Measurements from ENCODE around the gene RANGAP1. TPM values are rescaled to one million over a fixed set of nuclear protein-coding genes. Genes with fewer than 3 reads are reported as not detected.

The RANGAP1 gene
- total and polyA plus RNA-seq, 2 of the 13 experiments (the other 11 are each of a cell fraction or from before 2014, with no cell fraction given) = 51.8 to 83.9 TPM

DNA sequence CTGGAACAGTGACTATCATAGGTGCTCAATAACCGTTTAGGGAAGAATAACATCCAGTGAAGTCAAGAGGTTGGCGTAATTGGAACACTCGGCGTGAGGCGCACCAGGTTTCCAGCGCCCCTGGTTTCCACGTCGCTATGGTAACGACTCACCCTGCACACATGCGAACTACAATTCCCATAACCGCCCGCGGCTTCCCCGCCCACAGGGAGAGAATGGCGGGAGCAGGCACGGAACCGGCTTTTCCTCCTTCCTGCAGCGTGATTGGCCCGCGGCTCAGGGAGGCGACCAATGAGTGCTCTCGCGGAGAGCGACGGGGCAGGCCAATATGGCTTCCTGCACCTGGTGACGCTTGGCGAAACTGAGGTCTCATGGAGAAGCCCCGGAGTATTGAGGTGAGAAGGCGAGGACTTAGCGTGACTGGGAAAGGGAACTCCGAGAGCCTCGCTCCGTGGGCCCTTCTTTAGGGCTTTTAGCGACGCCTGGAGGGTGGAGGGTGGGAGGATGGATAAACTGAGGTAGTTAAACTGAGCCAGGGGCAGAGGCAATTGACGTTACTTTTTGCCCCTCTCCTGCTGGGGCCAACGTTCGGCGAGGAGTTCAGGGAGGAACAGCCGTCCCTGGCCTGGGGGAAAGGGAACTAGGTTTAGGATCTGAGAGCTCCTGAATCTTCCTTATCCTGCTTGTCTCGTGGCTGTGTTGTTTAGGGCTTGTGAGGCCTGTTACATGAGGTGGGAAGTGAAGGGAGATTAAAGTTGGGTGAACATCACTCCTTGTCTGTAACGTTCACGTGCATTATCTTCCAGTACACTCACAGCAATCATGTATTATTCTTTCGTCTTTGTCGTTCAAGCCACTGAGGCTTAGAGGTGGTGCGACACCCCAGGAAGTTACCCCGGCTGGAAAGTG, 80.7 kb downstream of the RANGAP1 start, which contains the start of gene L3MBTL2 (continued):
- TF ChIP-seq, protein P1, sequence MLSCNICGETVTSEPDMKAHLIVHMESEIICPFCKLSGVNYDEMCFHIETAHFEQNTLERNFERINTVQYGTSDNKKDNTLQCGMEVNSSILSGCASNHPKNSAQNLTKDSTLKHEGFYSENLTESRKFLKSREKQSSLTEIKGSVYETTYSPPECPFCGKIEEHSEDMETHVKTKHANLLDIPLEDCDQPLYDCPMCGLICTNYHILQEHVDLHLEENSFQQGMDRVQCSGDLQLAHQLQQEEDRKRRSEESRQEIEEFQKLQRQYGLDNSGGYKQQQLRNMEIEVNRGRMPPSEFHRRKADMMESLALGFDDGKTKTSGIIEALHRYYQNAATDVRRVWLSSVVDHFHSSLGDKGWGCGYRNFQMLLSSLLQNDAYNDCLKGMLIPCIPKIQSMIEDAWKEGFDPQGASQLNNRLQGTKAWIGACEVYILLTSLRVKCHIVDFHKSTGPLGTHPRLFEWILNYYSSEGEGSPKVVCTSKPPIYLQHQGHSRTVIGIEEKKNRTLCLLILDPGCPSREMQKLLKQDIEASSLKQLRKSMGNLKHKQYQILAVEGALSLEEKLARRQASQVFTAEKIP (CRISPR knock-in tag; IDR thresholded peaks at IDR 0.05; ENCODE audit: borderline replicate concordance) = no peak
- no peak for TF ChIP-seq TEAD2 (CRISPR knock-in tag; IDR thresholded peaks at IDR 0.05)
- TF ChIP-seq GTF3A (CRISPR knock-in tag; conservative IDR thresholded peaks at IDR 0.05) = no peak
- no peak for TF ChIP-seq ATF7-NPFF (CRISPR knock-in tag; IDR thresholded peaks at IDR 0.05; ENCODE audit: low read depth)
- TF ChIP-seq FIP1L1 (IDR thresholded peaks at IDR 0.05; ENCODE audit: borderline replicate concordance, insufficient read depth, low read depth, low read length) = no peak
- TF ChIP-seq, protein P2, sequence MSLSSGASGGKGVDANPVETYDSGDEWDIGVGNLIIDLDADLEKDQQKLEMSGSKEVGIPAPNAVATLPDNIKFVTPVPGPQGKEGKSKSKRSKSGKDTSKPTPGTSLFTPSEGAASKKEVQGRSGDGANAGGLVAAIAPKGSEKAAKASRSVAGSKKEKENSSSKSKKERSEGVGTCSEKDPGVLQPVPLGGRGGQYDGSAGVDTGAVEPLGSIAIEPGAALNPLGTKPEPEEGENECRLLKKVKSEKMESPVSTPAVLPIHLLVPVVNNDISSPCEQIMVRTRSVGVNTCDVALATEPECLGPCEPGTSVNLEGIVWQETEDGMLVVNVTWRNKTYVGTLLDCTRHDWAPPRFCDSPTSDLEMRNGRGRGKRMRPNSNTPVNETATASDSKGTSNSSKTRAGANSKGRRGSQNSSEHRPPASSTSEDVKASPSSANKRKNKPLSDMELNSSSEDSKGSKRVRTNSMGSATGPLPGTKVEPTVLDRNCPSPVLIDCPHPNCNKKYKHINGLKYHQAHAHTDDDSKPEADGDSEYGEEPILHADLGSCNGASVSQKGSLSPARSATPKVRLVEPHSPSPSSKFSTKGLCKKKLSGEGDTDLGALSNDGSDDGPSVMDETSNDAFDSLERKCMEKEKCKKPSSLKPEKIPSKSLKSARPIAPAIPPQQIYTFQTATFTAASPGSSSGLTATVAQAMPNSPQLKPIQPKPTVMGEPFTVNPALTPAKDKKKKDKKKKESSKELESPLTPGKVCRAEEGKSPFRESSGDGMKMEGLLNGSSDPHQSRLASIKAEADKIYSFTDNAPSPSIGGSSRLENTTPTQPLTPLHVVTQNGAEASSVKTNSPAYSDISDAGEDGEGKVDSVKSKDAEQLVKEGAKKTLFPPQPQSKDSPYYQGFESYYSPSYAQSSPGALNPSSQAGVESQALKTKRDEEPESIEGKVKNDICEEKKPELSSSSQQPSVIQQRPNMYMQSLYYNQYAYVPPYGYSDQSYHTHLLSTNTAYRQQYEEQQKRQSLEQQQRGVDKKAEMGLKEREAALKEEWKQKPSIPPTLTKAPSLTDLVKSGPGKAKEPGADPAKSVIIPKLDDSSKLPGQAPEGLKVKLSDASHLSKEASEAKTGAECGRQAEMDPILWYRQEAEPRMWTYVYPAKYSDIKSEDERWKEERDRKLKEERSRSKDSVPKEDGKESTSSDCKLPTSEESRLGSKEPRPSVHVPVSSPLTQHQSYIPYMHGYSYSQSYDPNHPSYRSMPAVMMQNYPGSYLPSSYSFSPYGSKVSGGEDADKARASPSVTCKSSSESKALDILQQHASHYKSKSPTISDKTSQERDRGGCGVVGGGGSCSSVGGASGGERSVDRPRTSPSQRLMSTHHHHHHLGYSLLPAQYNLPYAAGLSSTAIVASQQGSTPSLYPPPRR (CRISPR knock-in tag; IDR thresholded peaks at IDR 0.05; ENCODE audit: borderline replicate concordance) = peak; percentile 21; the same call in 1 of the 2 replicates
- TF ChIP-seq, protein P3, sequence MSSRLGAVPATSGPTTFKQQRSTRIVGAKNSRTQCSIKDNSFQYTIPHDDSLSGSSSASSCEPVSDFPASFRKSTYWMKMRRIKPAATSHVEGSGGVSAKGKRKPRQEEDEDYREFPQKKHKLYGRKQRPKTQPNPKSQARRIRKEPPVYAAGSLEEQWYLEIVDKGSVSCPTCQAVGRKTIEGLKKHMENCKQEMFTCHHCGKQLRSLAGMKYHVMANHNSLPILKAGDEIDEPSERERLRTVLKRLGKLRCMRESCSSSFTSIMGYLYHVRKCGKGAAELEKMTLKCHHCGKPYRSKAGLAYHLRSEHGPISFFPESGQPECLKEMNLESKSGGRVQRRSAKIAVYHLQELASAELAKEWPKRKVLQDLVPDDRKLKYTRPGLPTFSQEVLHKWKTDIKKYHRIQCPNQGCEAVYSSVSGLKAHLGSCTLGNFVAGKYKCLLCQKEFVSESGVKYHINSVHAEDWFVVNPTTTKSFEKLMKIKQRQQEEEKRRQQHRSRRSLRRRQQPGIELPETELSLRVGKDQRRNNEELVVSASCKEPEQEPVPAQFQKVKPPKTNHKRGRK (CRISPR knock-in tag; IDR thresholded peaks at IDR 0.05) = no peak
- no peak for TF ChIP-seq ZNF207 (IDR thresholded peaks at IDR 0.05; ENCODE audit: borderline replicate concordance)
- TF ChIP-seq SMYD3 (CRISPR knock-in tag; IDR thresholded peaks at IDR 0.05) = no peak
- no peak for TF ChIP-seq ZNF75D (CRISPR knock-in tag; IDR thresholded peaks at IDR 0.05; ENCODE audit: borderline replicate concordance)
- TF ChIP-seq, protein P4, sequence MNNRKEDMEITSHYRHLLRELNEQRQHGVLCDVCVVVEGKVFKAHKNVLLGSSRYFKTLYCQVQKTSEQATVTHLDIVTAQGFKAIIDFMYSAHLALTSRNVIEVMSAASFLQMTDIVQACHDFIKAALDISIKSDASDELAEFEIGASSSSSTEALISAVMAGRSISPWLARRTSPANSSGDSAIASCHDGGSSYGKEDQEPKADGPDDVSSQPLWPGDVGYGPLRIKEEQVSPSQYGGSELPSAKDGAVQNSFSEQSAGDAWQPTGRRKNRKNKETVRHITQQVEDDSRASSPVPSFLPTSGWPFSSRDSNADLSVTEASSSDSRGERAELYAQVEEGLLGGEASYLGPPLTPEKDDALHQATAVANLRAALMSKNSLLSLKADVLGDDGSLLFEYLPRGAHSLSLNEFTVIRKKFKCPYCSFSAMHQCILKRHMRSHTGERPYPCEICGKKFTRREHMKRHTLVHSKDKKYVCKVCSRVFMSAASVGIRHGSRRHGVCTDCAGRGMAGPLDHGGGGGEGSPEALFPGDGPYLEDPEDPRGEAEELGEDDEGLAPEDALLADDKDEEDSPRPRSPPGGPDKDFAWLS (CRISPR knock-in tag; IDR thresholded peaks at IDR 0.05; ENCODE audit: borderline replicate concordance) = no peak
- TF ChIP-seq, protein P5, sequence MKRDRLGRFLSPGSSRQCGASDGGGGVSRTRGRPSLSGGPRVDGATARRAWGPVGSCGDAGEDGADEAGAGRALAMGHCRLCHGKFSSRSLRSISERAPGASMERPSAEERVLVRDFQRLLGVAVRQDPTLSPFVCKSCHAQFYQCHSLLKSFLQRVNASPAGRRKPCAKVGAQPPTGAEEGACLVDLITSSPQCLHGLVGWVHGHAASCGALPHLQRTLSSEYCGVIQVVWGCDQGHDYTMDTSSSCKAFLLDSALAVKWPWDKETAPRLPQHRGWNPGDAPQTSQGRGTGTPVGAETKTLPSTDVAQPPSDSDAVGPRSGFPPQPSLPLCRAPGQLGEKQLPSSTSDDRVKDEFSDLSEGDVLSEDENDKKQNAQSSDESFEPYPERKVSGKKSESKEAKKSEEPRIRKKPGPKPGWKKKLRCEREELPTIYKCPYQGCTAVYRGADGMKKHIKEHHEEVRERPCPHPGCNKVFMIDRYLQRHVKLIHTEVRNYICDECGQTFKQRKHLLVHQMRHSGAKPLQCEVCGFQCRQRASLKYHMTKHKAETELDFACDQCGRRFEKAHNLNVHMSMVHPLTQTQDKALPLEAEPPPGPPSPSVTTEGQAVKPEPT (CRISPR knock-in tag; IDR thresholded peaks at IDR 0.05; ENCODE audit: low read depth) = no peak
- no peak for TF ChIP-seq HNF4A (CRISPR knock-in tag; IDR thresholded peaks at IDR 0.05)
